GM20000 (cell line): Measurements from ENCODE around the gene CBX8.

Experiments used
- DNase-seq: peaks from one replicate; pipeline ENCODE4 v3.0.0; 2012; ENCODE audit warnings: low spot score
- TF ChIP-seq, protein P1 (sequence below): IDR thresholded peaks from 2 replicates; pipeline ENCODE4 v1.5.1; 2012; ENCODE audit warnings: mild to moderate bottlenecking, control low read depth; ENCODE audit errors: extremely low read depth, missing control alignments

The CBX8 gene

GRCh38 chr17:79745641-79746105, 51.2 kb downstream of the CBX8 start:
- TF ChIP-seq, protein P1, sequence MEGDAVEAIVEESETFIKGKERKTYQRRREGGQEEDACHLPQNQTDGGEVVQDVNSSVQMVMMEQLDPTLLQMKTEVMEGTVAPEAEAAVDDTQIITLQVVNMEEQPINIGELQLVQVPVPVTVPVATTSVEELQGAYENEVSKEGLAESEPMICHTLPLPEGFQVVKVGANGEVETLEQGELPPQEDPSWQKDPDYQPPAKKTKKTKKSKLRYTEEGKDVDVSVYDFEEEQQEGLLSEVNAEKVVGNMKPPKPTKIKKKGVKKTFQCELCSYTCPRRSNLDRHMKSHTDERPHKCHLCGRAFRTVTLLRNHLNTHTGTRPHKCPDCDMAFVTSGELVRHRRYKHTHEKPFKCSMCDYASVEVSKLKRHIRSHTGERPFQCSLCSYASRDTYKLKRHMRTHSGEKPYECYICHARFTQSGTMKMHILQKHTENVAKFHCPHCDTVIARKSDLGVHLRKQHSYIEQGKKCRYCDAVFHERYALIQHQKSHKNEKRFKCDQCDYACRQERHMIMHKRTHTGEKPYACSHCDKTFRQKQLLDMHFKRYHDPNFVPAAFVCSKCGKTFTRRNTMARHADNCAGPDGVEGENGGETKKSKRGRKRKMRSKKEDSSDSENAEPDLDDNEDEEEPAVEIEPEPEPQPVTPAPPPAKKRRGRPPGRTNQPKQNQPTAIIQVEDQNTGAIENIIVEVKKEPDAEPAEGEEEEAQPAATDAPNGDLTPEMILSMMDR, result no peak

DNA sequence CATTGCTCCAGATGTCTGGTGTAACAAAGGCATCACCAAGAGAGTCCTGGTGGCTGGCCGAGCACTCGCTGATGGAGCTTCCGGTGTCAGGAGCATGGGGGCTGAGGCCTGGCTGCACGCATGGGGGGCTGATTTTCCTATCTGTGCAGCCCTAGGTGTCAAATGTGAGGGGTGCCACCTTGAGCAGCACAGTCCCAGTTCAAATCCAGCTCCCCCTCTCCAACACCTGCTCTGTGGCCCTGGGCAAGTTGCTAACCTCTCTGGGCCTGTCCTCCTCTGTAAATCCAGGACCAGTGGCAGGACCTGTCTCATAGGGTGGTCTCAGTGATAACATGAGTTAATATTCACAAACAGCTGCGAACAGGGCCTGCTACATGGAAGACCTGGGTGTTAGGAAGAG, 53.3 kb downstream of the CBX8 start:
- TF ChIP-seq, protein P1, result no peak
- DNase-seq, result no peak

More at GRCh38 chr17:79745641-79746105, 51.2 kb downstream of the CBX8 start:
- no peak for DNase-seq

DNA sequence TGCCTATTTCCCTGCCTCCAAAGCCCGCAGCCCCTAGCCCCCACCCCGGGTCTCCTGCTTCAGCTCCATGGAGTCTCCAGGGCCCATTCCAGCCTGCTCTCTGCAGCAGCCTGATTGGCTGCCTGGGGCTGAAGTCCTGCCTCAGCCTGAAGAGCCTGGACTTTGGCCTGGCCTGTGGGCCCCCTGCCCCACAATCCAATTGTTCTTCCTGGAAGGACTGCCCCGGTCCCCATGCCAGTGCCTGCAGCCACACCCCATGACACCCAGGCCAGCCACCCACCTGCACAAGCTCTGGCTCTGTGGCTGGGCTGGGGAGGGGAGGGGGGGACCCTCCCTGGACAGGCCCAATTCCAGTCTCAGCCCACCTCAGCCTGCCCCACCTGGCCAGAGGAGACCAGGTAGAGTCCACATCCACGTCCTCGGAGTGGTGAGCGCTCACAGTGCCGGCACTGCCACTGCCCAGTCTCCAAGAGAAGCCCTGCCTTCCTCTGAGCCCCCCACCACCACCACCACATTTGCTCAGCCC, 53.9 kb downstream of the CBX8 start:
- TF ChIP-seq, protein P1, result no peak
- DNase-seq, result no peak

DNA sequence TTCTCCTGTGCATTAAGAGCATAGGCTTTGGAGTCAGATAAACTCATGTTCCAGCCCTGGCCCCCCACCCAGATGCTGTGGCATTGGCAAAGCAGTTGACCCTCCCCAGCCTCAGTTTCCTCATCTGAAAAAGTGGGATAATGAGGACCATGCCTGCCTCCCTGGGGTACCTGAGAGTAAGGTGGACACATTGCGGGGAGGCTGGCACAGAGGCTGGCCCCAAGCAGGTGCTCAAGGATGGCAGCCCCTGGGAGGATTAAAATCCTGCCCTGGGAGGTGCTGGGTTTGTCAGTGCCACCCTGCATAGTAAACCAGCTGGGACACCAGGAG, 54.3 kb downstream of the CBX8 start:
- DNase-seq, result no peak

More for the DNA sequence above, 54.3 kb downstream of the CBX8 start:
- TF ChIP-seq, protein P1, result no peak
